ENCODE data around the gene ATP6V1B1. TPM values are rescaled to one million over a fixed set of nuclear protein-coding genes. Genes with fewer than 3 reads are reported as not detected.

The ATP6V1B1 gene
- total RNA-seq, 1 donor from 2014 or later, result not detected

DNA sequence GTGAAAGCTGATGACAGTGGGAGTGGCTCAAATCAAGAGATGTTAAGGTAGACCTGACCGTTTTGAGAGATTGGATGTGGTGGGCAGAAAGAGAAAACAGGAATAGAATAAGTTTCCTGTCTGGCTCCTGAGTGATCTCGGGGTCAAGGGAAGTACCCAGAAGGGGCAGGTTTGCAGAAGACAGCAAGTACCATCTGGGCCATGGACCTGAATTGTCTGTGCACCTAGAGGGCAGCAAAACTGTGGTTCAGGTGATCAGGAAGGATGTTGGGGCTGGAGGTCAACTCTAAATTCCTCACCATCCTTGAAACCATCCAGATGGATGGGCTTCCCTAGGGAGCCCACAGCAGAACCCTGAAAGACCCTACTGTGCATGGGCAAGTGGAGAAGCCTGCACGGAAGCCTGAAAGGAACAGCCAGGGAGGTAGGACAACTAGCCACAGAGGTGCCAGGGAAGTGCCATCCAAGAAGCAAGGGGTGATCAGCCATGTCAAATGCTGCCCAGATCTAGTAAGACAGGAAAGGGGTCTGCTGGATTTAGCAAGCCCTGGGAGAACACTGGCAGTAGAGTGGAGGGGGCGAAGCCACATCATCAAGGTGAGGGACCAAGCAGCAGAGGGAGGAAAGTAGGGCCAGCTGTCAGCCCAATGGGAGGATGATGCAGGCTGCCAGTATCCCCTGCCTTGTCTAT is 50.9 kb downstream of the ATP6V1B1 start:
- no peak for TF ChIP-seq CTCF (IDR thresholded peaks at IDR 0.05; ENCODE audit: borderline replicate concordance)
- Histone ChIP-seq H3K9me3 (replicated peaks) (no peaks in the 10 kb centered on the region), H3K27me3 (ENCODE audit: low read depth) (no peaks in the 10 kb centered on the region), H3K4me3 (no peak overlapping the region), H3K27ac (replicated peaks) (peak overlapping the region; percentile 59), H3K36me3 (peaks cover 60% of the 10 kb centered on the region), H3K4me1 (peaks cover 48% of the 10 kb centered on the region)
- no peak for DNase-seq
- intact Hi-C loops (cut with micrococcal nuclease), result no loop called here

GRCh38 chr2:70987386-70987785 is 51.7 kb downstream of the ATP6V1B1 start:
- Histone ChIP-seq H3K4me3 (no peak overlapping the region), H3K4me1 (peaks cover 56% of the 10 kb centered on the region), H3K36me3 (peaks cover 62% of the 10 kb centered on the region), H3K27ac (replicated peaks) (peak overlapping the region; percentile 59), H3K27me3 (ENCODE audit: low read depth) (no peaks in the 10 kb centered on the region), H3K9me3 (replicated peaks) (no peaks in the 10 kb centered on the region)
- intact Hi-C loops (cut with micrococcal nuclease), result no loop called here
- DNase-seq, result no peak
- no peak for TF ChIP-seq CTCF (IDR thresholded peaks at IDR 0.05; ENCODE audit: borderline replicate concordance)

DNA sequence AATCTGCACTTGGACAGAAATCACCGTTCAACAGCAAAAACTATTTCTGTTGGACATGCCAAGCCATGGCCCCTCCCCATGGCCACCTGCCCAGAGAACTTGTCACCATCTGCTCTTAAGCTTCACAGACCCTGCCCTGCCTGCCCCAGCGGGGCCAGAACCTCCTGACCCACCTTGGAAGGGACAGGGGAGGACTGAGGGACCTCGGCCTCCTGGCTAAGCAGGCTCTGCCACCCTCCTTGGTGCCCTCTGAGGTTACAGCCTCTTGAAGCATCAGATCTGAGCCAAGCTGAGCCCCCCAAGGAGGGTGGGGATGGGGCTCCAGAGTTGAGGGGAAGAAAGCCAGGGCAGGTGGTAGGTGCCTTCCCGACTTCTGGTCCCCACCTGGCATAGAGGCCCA is 52.5 kb downstream of the ATP6V1B1 start:
- peak overlapping the region; percentile 59 for H3K27ac ChIP-seq (replicated peaks)
- H3K9me3 ChIP-seq (replicated peaks), result no peaks in the 10 kb centered on the region
- DNase-seq, result peak; percentile 38
- no peak for TF ChIP-seq CTCF (IDR thresholded peaks at IDR 0.05; ENCODE audit: borderline replicate concordance)
- H3K4me1 ChIP-seq, result peaks cover 64% of the 10 kb centered on the region
- H3K27me3 ChIP-seq (ENCODE audit: low read depth), result no peaks in the 10 kb centered on the region
- intact Hi-C loops (cut with micrococcal nuclease), result no loop called here
- H3K4me3 ChIP-seq, result no peak overlapping the region
- peaks cover 62% of the 10 kb centered on the region for H3K36me3 ChIP-seq

GRCh38 chr2:70988726-70989648 is 53.3 kb downstream of the ATP6V1B1 start:
- H3K27me3 ChIP-seq (ENCODE audit: low read depth), result no peaks in the 10 kb centered on the region
- intact Hi-C loops (cut with micrococcal nuclease), result no loop called here
- H3K36me3 ChIP-seq, result peaks cover 62% of the 10 kb centered on the region
- peaks cover 72% of the 10 kb centered on the region for H3K4me1 ChIP-seq
- TF ChIP-seq CTCF (IDR thresholded peaks at IDR 0.05; ENCODE audit: borderline replicate concordance), result no peak
- no peak overlapping the region for H3K27ac ChIP-seq (replicated peaks)
- H3K4me3 ChIP-seq, result no peak overlapping the region
- DNase-seq, result no peak
- H3K9me3 ChIP-seq (replicated peaks), result no peaks in the 10 kb centered on the region

- DNase-seq, result no peak
- Histone ChIP-seq H3K27me3 (ENCODE audit: low read depth) (no peaks in the 10 kb centered on the region), H3K36me3 (peaks cover 62% of the 10 kb centered on the region), H3K4me3 (no peak overlapping the region), H3K9me3 (replicated peaks) (no peaks in the 10 kb centered on the region), H3K27ac (replicated peaks) (no peak overlapping the region), H3K4me1 (peaks cover 73% of the 10 kb centered on the region)
- intact Hi-C loops (cut with micrococcal nuclease), result no loop called here
- TF ChIP-seq CTCF (IDR thresholded peaks at IDR 0.05; ENCODE audit: borderline replicate concordance), result no peak
Observed at GRCh38 chr2:70990216-70990615, 54.5 kb downstream of the ATP6V1B1 start.
